Esophagus squamous epithelium (tissue), 4 donors: Measurements from ENCODE around the gene PLD6.

Experiments
- POLR2A ChIP-seq, 4 donors: fragments of 450-650 bp; IDR thresholded peaks; one replicate each; pipeline ENCODE4 v1.6.1; 2017; ENCODE audit warnings: antibody characterized with exemption in 4 of 4, mild to moderate bottlenecking in 4 of 4, moderate library complexity in 3 of 4
- TF ChIP-seq, protein P1 (sequence below), 6 experiments: fragments of 450-650 bp in 4 of 6; fragments of 200-600 bp in 2 of 6; sonication (generic) in 2 of 6; IDR thresholded peaks; one replicate each; pipeline ENCODE4 v1.5.1; 2016 to 2019; ENCODE audit warnings: antibody characterized with exemption in 6 of 6, mild to moderate bottlenecking in 4 of 6, moderate library complexity in 4 of 6

DNA sequence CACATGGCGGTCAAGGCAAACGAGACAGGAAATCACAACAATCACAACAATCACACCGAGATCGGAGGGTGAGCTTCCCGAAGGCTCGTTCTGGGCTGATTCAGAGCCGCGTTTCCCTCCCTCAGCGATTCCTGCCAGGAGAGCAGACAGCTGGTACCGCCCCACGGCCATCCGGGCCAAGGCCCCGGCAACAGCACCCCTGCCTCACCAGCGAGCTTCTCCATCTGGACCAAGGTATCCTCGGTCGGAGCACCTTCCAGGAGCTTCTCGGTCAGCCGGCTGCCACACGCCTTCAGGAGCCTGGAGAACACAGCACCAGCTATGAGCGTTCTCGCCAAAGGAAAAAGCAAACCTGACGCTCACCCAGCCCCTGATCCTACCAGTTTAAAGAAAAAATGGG is 15.2 kb upstream of the PLD6 start:
- TF ChIP-seq, protein P1, sequence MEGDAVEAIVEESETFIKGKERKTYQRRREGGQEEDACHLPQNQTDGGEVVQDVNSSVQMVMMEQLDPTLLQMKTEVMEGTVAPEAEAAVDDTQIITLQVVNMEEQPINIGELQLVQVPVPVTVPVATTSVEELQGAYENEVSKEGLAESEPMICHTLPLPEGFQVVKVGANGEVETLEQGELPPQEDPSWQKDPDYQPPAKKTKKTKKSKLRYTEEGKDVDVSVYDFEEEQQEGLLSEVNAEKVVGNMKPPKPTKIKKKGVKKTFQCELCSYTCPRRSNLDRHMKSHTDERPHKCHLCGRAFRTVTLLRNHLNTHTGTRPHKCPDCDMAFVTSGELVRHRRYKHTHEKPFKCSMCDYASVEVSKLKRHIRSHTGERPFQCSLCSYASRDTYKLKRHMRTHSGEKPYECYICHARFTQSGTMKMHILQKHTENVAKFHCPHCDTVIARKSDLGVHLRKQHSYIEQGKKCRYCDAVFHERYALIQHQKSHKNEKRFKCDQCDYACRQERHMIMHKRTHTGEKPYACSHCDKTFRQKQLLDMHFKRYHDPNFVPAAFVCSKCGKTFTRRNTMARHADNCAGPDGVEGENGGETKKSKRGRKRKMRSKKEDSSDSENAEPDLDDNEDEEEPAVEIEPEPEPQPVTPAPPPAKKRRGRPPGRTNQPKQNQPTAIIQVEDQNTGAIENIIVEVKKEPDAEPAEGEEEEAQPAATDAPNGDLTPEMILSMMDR (IDR thresholded peaks at IDR 0.05) = no peak
- TF ChIP-seq POLR2A (IDR thresholded peaks at IDR 0.05) = no peak
